Fibroblast of villous mesenchyme (primary cell): Measurements from ENCODE around the gene LAPTM4A. TPM values are rescaled to one million over a fixed set of nuclear protein-coding genes. Genes with fewer than 3 reads are reported as not detected.

Experiments used
- DNase-seq: peaks from one replicate; pipeline ENCODE4 v3.0.0-alpha.2; 2010; ENCODE audit warnings: low read depth
- H3K4me3 ChIP-seq: 2 replicates; pipeline ENCODE4 v1.5.1; 2011; ENCODE audit warnings: low read depth, mild to moderate bottlenecking, low read length
- CTCF ChIP-seq: IDR thresholded peaks from 2 replicates; pipeline ENCODE4 v1.5.1; 2012; ENCODE audit warnings: low read depth, mild to moderate bottlenecking, low read length; ENCODE audit not compliant: insufficient read depth
- total RNA-seq: library from RNA; depleted of rRNA; stranded (reverse); fragments of >200 nt; gene quantifications from 2 replicates; pipeline ENCODE4 v1.2.3, GENCODE V29; 2012

LAPTM4A gene
- total RNA-seq, 1 donor, result 146 TPM

- H3K4me3 ChIP-seq, result no peak overlapping the region
- TF ChIP-seq CTCF, result no peak
- peak; percentile 70 for DNase-seq
Measured at GRCh38 chr2:20042531-20042930, 8.9 kb downstream of the LAPTM4A start.

GRCh38 chr2:20040489-20041172 lies 10.8 kb downstream of the LAPTM4A start:
- no peak for TF ChIP-seq CTCF
- no peak overlapping the region for H3K4me3 ChIP-seq
- DNase-seq, result no peak

- no peak for DNase-seq
- no peak for TF ChIP-seq CTCF
- no peak overlapping the region for H3K4me3 ChIP-seq
Measured at GRCh38 chr2:20037660-20038059, 13.8 kb downstream of the LAPTM4A start.

GRCh38 chr2:20035955-20036666 lies 15.3 kb downstream of the LAPTM4A start:
- H3K4me3 ChIP-seq, result no peak overlapping the region
- DNase-seq, result no peak
- TF ChIP-seq CTCF, result no peak

- H3K4me3 ChIP-seq, result no peak overlapping the region
- DNase-seq, result no peak
- TF ChIP-seq CTCF, result no peak
Measured at GRCh38 chr2:20034821-20035220, 16.6 kb downstream of the LAPTM4A start.

- TF ChIP-seq CTCF, result no peak
- no peak overlapping the region for H3K4me3 ChIP-seq
- no peak for DNase-seq
Measured at GRCh38 chr2:20034218-20034617, 17.2 kb downstream of the LAPTM4A start.
